ENCODE results near the gene TTLL10.
"Not testable (repeated sequence)": the region's sequence is repeated elsewhere in the genome, so short reads cannot be mapped to it uniquely, and the experiment has no call there.

Gene TTLL10

GRCh38 chr1:1141911-1142250 lies 31.8 kb upstream of the TTLL10 start:
- DNase-seq = no peak

GRCh38 chr1:1142352-1142751 lies 31.3 kb upstream of the TTLL10 start:
- DNase-seq = not testable (repeated sequence)

GRCh38 chr1:1142844-1143243 lies 30.8 kb upstream of the TTLL10 start:
- no peak for DNase-seq

- no peak for DNase-seq
Observed at GRCh38 chr1:1143636-1144035, 30.0 kb upstream of the TTLL10 start.

GRCh38 chr1:1144122-1144842 lies 29.4 kb upstream of the TTLL10 start:
- peak; percentile 62 for DNase-seq

GRCh38 chr1:1144843-1145546 lies 28.7 kb upstream of the TTLL10 start:
- DNase-seq = no peak

GRCh38 chr1:1145547-1145914 lies 28.1 kb upstream of the TTLL10 start:
- no peak for DNase-seq

- DNase-seq = no peak
Observed at GRCh38 chr1:1146026-1146425, 27.7 kb upstream of the TTLL10 start.

- no peak for DNase-seq
Observed at GRCh38 chr1:1146596-1146995, 27.1 kb upstream of the TTLL10 start.

- DNase-seq = no peak
Observed at GRCh38 chr1:1148061-1148460, 25.6 kb upstream of the TTLL10 start.

GRCh38 chr1:1148569-1148968 lies 25.1 kb upstream of the TTLL10 start:
- no peak for DNase-seq

- DNase-seq = no peak
Observed at GRCh38 chr1:1149416-1149815, 24.3 kb upstream of the TTLL10 start.

GRCh38 chr1:1150100-1150499 lies 23.6 kb upstream of the TTLL10 start:
- DNase-seq = peak; percentile 45

- no peak for DNase-seq
Observed at GRCh38 chr1:1151306-1151705, 22.4 kb upstream of the TTLL10 start.

GRCh38 chr1:1152431-1152830 lies 21.2 kb upstream of the TTLL10 start:
- DNase-seq = not testable (repeated sequence)

GRCh38 chr1:1153215-1153614 lies 20.5 kb upstream of the TTLL10 start:
- not testable (repeated sequence) for DNase-seq

- no peak for DNase-seq
Observed at GRCh38 chr1:1153874-1154273, 19.8 kb upstream of the TTLL10 start.

- no peak for DNase-seq
Observed at GRCh38 chr1:1155258-1155657, 18.4 kb upstream of the TTLL10 start.

- no peak for DNase-seq
Observed at GRCh38 chr1:1156140-1157032, 17.3 kb upstream of the TTLL10 start.

- no peak for DNase-seq
Observed at GRCh38 chr1:1157033-1157365, 16.7 kb upstream of the TTLL10 start.

- DNase-seq = peak; percentile 89
Observed at GRCh38 chr1:1157426-1157913, 16.2 kb upstream of the TTLL10 start.

- DNase-seq = peak; percentile 80
Observed at GRCh38 chr1:1157914-1158710, 15.6 kb upstream of the TTLL10 start.
